Osteoblast (primary cell): ENCODE results near the gene GNAI3. TPM values are rescaled to one million over a fixed set of nuclear protein-coding genes. Genes with fewer than 3 reads are reported as not detected.
"Not testable (repeated sequence)": the region's sequence is repeated elsewhere in the genome, so short reads cannot be mapped to it uniquely, and the experiment has no call there.

Experiments used
- DNase-seq: peaks from one replicate; pipeline ENCODE4 v3.0.0; 2011; ENCODE audit warnings: low spot score, mixed read lengths; ENCODE audit not compliant: insufficient read length; ENCODE audit errors: missing footprints
- H2AFZ ChIP-seq: 2 replicates; pipeline ENCODE4 v1.6.0; 2011; ENCODE audit warnings: mild to moderate bottlenecking, low read length
- H3K27ac ChIP-seq: 2 replicates; pipeline ENCODE4 v1.5.1; 2011; ENCODE audit warnings: mild to moderate bottlenecking, low read depth, low read length, moderate library complexity
- H3K27me3 ChIP-seq: 2 replicates; pipeline ENCODE4 v1.6.0; 2012; ENCODE audit warnings: mild to moderate bottlenecking, control low read depth, inconsistent platforms, low read length, moderate library complexity; ENCODE audit not compliant: insufficient read depth
- H3K36me3 ChIP-seq: 2 replicates; pipeline ENCODE4 v1.5.1; 2011; ENCODE audit warnings: mild to moderate bottlenecking, low read length, control low read depth, moderate library complexity; ENCODE audit not compliant: insufficient read depth
- H3K4me1 ChIP-seq: 2 replicates; pipeline ENCODE4 v1.5.1; 2011; ENCODE audit warnings: mild to moderate bottlenecking, low read length, control low read depth, moderate library complexity; ENCODE audit not compliant: insufficient read depth
- H3K4me2 ChIP-seq: 2 replicates; pipeline ENCODE4 v1.6.0; 2011; ENCODE audit warnings: mild to moderate bottlenecking, low read length; ENCODE audit not compliant: insufficient read depth
- H3K4me3 ChIP-seq: fragments of 200-600 bp; sonication (generic); 3 replicates; pipeline ENCODE4 v1.5.1; 2012; ENCODE audit warnings: mild to moderate bottlenecking, low read length, inconsistent platforms; ENCODE audit not compliant: insufficient read depth
- H3K79me2 ChIP-seq: 2 replicates; pipeline ENCODE4 v1.6.0; 2012; ENCODE audit warnings: mild to moderate bottlenecking, low read length, control low read depth, inconsistent platforms; ENCODE audit not compliant: insufficient read depth
- H3K9me3 ChIP-seq: 2 replicates; pipeline ENCODE4 v1.5.1; 2011; ENCODE audit warnings: low read depth, low read length, control low read depth
- H4K20me1 ChIP-seq: 2 replicates; pipeline ENCODE4 v1.6.0; 2012; ENCODE audit warnings: mild to moderate bottlenecking, low read length, control low read depth; ENCODE audit not compliant: insufficient read depth
- total RNA-seq: library from RNA; depleted of rRNA; stranded (reverse); fragments of >200 nt; gene quantifications from 2 replicates; pipeline ENCODE4 v1.2.3, GENCODE V29; 2012
- TF ChIP-seq, protein P1 (sequence below): IDR thresholded peaks from 2 replicates; pipeline ENCODE4 v1.5.1; 2011; ENCODE audit warnings: mild to moderate bottlenecking, low read depth, low read length, moderate library complexity; ENCODE audit errors: extremely low read depth

The GNAI3 gene
- total RNA-seq, 1 donor = 14.1 TPM

DNA sequence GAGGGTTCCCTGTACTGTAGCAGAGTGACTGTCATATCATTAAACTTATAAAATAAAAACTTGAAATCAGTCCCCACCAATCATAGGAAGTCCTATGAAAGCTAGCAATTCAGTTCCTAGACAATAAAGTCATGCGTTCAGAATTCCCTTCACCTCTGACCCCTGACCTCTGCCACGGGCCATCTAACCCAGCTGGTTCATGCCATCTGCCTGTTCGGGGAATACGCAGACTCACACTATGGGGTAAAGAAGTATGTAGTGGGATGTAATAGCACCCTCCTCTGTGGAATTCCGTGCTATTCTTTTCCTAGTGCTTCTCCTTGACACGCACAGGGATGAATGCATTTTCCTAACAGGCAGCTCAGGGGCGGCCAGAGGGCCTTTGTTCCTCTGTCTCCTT is 109.6 kb downstream of the GNAI3 start:
- no peak overlapping the region for H2AFZ ChIP-seq
- no peak overlapping the region for H3K4me3 ChIP-seq
- H3K27ac ChIP-seq = no peak overlapping the region
- no peaks in the 10 kb centered on the region for H3K9me3 ChIP-seq
- H3K4me1 ChIP-seq = peaks cover 8% of the 10 kb centered on the region
- no peak for DNase-seq
- H4K20me1 ChIP-seq = no peaks in the 10 kb centered on the region
- H3K4me2 ChIP-seq = no peak overlapping the region
- TF ChIP-seq, protein P1, sequence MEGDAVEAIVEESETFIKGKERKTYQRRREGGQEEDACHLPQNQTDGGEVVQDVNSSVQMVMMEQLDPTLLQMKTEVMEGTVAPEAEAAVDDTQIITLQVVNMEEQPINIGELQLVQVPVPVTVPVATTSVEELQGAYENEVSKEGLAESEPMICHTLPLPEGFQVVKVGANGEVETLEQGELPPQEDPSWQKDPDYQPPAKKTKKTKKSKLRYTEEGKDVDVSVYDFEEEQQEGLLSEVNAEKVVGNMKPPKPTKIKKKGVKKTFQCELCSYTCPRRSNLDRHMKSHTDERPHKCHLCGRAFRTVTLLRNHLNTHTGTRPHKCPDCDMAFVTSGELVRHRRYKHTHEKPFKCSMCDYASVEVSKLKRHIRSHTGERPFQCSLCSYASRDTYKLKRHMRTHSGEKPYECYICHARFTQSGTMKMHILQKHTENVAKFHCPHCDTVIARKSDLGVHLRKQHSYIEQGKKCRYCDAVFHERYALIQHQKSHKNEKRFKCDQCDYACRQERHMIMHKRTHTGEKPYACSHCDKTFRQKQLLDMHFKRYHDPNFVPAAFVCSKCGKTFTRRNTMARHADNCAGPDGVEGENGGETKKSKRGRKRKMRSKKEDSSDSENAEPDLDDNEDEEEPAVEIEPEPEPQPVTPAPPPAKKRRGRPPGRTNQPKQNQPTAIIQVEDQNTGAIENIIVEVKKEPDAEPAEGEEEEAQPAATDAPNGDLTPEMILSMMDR = no peak
- H3K27me3 ChIP-seq = peaks cover 5% of the 10 kb centered on the region
- no peaks in the 10 kb centered on the region for H3K36me3 ChIP-seq
- H3K79me2 ChIP-seq = no peaks in the 10 kb centered on the region

GRCh38 chr1:109658533-109659042 is 110.2 kb downstream of the GNAI3 start:
- no peak for DNase-seq
- H2AFZ ChIP-seq = no peak overlapping the region
- H3K4me3 ChIP-seq = no peak overlapping the region
- H3K9me3 ChIP-seq = no peaks in the 10 kb centered on the region
- peaks cover 5% of the 10 kb centered on the region for H3K27me3 ChIP-seq
- no peaks in the 10 kb centered on the region for H4K20me1 ChIP-seq
- TF ChIP-seq, protein P1 = no peak
- H3K4me2 ChIP-seq = no peak overlapping the region
- H3K36me3 ChIP-seq = no peaks in the 10 kb centered on the region
- H3K79me2 ChIP-seq = no peaks in the 10 kb centered on the region
- H3K27ac ChIP-seq = no peak overlapping the region
- peaks cover 8% of the 10 kb centered on the region for H3K4me1 ChIP-seq

GRCh38 chr1:109659145-109659544 is 110.7 kb downstream of the GNAI3 start:
- TF ChIP-seq, protein P1 = no peak

DNA sequence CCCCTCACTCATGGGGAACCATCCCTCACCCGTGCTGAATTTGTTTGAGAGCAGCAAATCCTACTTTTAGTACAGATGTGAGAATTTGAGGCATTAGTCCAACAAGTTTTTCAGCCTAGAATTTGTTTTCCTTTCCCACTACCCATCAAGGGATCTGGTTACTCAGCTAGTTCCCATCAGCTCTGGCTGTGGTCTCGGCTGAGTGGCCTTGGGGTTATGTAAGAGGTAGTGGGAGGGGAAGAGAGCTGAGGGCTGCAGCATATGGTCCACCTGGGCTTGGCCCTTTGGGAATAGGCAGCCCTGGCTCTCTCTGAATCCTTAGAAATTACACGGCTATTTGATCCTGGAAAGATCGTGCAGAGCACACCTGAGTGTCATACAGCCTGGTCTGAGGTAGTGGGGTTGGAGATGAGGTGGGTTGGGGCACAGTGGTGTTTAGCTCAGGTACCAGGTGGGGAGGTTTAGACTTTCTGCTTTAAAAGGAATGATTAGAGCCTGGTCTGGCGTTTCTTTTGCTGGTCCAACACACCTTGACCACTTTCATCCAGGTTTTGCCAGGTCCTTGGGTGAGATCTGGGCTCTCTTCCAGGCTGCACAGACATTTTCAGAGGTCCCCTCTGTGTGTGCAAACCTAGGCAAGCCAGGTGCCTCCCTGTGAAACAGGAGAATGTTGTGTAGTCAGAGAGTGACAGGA is 111.7 kb downstream of the GNAI3 start:
- H2AFZ ChIP-seq = no peak overlapping the region
- no peaks in the 10 kb centered on the region for H3K79me2 ChIP-seq
- no peaks in the 10 kb centered on the region for H3K9me3 ChIP-seq
- H4K20me1 ChIP-seq = no peaks in the 10 kb centered on the region
- DNase-seq = no peak
- H3K27ac ChIP-seq = no peak overlapping the region
- TF ChIP-seq, protein P1 = no peak
- peaks cover 11% of the 10 kb centered on the region for H3K4me1 ChIP-seq
- no peak overlapping the region for H3K4me2 ChIP-seq
- no peaks in the 10 kb centered on the region for H3K27me3 ChIP-seq
- no peak overlapping the region for H3K4me3 ChIP-seq
- H3K36me3 ChIP-seq = no peaks in the 10 kb centered on the region

More at GRCh38 chr1:109659145-109659544, 110.7 kb downstream of the GNAI3 start:
- no peak for DNase-seq
- H4K20me1 ChIP-seq = no peaks in the 10 kb centered on the region
- no peak overlapping the region for H2AFZ ChIP-seq
- peaks cover 12% of the 10 kb centered on the region for H3K4me1 ChIP-seq
- no peak overlapping the region for H3K27ac ChIP-seq
- no peaks in the 10 kb centered on the region for H3K36me3 ChIP-seq
- no peak overlapping the region for H3K4me2 ChIP-seq
- peaks cover 4% of the 10 kb centered on the region for H3K27me3 ChIP-seq
- no peaks in the 10 kb centered on the region for H3K79me2 ChIP-seq
- H3K4me3 ChIP-seq = no peak overlapping the region
- no peaks in the 10 kb centered on the region for H3K9me3 ChIP-seq

GRCh38 chr1:109660691-109661026 is 112.2 kb downstream of the GNAI3 start:
- not testable (repeated sequence) for H3K36me3 ChIP-seq, H2AFZ ChIP-seq

More at GRCh38 chr1:109660691-109661026, 112.2 kb downstream of the GNAI3 start:
- H3K4me1 ChIP-seq, DNase-seq, H3K4me2 ChIP-seq, H3K27ac ChIP-seq, H3K27me3 ChIP-seq, H3K9me3 ChIP-seq, H4K20me1 ChIP-seq, H3K4me3 ChIP-seq, H3K79me2 ChIP-seq: not testable (repeated sequence)
